ENCODE data around the gene NBAS. TPM values are rescaled to one million over a fixed set of nuclear protein-coding genes. Genes with fewer than 3 reads are reported as not detected.

The NBAS gene
- total RNA-seq, 1 experiment from 2014 or later = 32.5 TPM

GRCh38 chr2:15412309-15412708, 148.8 kb downstream of the NBAS start:
- Histone ChIP-seq H3K14ac (ENCODE audit: insufficient read depth, low read length) (no peak overlapping the region), H3K4me2 (ENCODE audit: insufficient read depth, insufficient read length, low read length) (no peak overlapping the region), H4K8ac (replicated peaks; ENCODE audit: insufficient read length, low read depth, low read length) (no peak overlapping the region), H3K23ac (ENCODE audit: insufficient read length, low read depth, low read length) (no peak overlapping the region), H3K27me3 (ENCODE audit: insufficient read depth, low read length) (no peaks in the 10 kb centered on the region), H3K79me1 (ENCODE audit: insufficient read depth, low read depth, low read length, poor library complexity, severe bottlenecking) (no peaks in the 10 kb centered on the region), H3K4ac (ENCODE audit: low read depth, low read length) (no peak overlapping the region), H2BK20ac (ENCODE audit: low read depth, low read length, poor library complexity, severe bottlenecking) (no peak overlapping the region), H3K27ac (ENCODE audit: insufficient read length, low read depth, low read length) (no peak overlapping the region), H3K23me2 (ENCODE audit: insufficient read length, low read depth, low read length, poor library complexity, severe bottlenecking) (no peaks in the 10 kb centered on the region), H4K20me1 (ENCODE audit: control insufficient read depth, insufficient read depth, insufficient read length) (no peaks in the 10 kb centered on the region), H2BK5ac (ENCODE audit: insufficient read length, low read length) (no peak overlapping the region), H4K91ac (ENCODE audit: insufficient read length, low read depth, low read length) (no peak overlapping the region), H2BK12ac (ENCODE audit: insufficient read length, low read depth, low read length) (no peak overlapping the region), H3K79me2 (ENCODE audit: insufficient read depth, low read length) (no peaks in the 10 kb centered on the region), H3K9ac (ENCODE audit: extremely low read depth, insufficient read length, low read length) (no peak overlapping the region), H3K4me1 (ENCODE audit: insufficient read depth, low read length) (no peaks in the 10 kb centered on the region), H3K9me3 (ENCODE audit: control insufficient read depth, low read depth, low read length) (no peaks in the 10 kb centered on the region), H2BK15ac (ENCODE audit: low read depth, low read length) (no peak overlapping the region), H2AFZ (ENCODE audit: low read length) (no peak overlapping the region), H3K18ac (ENCODE audit: insufficient read length, low read depth, low read length) (no peak overlapping the region), H3K56ac (ENCODE audit: insufficient read length, low read depth, low read length) (no peak overlapping the region), H4K5ac (ENCODE audit: insufficient read length, low read depth, low read length) (no peak overlapping the region), H2AK5ac (ENCODE audit: insufficient read length, low read length) (no peak overlapping the region), H3T11ph (ENCODE audit: low read length) (no peak overlapping the region), H2BK120ac (ENCODE audit: low read depth, low read length, poor library complexity, severe bottlenecking) (no peak overlapping the region)
- H3K36me3 Mint-ChIP-seq (ENCODE audit: insufficient read depth in 1 of 3, low read depth in 3 of 3) = peaks cover 0 to 2% (median 0%) of the 10 kb centered on the region in 3 experiments; a peak in 1 of 7 replicates
- no peak overlapping the region for H3K27ac Mint-ChIP-seq
- no peak for TF ChIP-seq CTCF (conservative IDR thresholded peaks at IDR 0.05)
- no CpG with 5 or more reads among the region's 3 CpGs for WGBS (ENCODE audit: extremely low coverage, insufficient read length, low lambda C conversion rate)
- no peaks in the 10 kb centered on the region for H3K9me3 Mint-ChIP-seq
- 0 out of 4 replicates have a peak, but pooled peaks cover 0 to 1% of the 10 kb centered on the region in 2 experiments for H3K4me1 Mint-ChIP-seq
- H3K27me3 Mint-ChIP-seq (ENCODE audit: low read depth) = no peaks in the 10 kb centered on the region
- no peak overlapping the region for H3K4me3 Mint-ChIP-seq
- no peak for DNase-seq
